ENCODE results near the gene DAP.

Gene DAP

DNA sequence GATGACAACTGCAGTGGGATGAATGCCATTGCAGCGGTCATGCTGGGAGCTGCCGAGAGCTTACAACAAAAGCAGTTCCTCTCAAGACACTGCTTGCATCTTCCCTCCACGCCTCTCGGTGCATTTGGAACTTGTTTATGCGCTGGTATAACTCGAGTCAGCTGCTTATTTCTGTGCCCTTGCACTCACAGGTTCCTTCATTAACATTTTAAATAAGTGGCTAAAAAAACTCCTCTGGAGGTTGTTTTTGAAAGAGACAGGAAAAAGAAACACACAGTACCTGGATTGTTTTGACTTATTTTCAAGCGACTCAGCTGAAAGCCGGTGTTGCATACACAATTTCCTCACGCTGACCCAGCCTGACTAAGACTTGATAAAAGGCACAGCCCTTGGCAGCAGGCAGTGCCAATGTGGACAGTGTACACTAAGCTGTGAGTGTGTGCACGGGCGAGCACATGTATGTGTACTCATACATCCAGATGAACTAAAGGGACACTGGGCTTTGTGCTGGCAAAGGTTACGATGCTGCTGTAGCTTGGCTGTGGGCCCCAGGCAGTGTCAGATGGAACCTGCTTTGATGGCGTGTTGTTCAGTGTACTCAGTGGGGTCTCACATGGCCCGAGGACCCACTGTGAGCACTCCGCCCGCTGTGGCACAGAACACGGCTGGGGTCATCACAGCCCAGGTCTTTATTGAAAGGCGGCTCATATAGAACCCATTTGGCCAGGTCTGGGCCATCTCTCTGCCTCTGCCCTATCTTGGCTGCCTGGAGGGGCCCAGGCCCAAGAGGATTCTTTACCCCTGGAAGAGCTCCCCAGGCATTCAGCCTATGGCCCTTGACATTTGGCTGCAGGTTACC lies 104.8 kb downstream of the DAP start:
- POLR2A ChIA-PET, result no interaction called here
- no peak for TF ChIP-seq CTCF (IDR thresholded peaks at IDR 0.05; ENCODE audit: control extremely low read depth, extremely low read depth, low read depth, missing control alignments)
- CTCF ChIA-PET, result interaction anchor here (1.0 to 2.0 kb wide), 4 partner anchors 16 to 29 kb away, joined by 3 to 5 read pairs (median 4); no protein-coding TSS in a partner anchor
- DNase-seq (ENCODE audit: extremely low spot score), result no peak

GRCh38 chr5:10655161-10655971 lies 105.7 kb downstream of the DAP start:
- CTCF ChIA-PET, result no interaction called here
- POLR2A ChIA-PET, result no interaction called here
- no peak for TF ChIP-seq CTCF (IDR thresholded peaks at IDR 0.05; ENCODE audit: control extremely low read depth, extremely low read depth, low read depth, missing control alignments)
- no peak for DNase-seq (ENCODE audit: extremely low spot score)

- ChIA-PET CTCF (no interaction called here), POLR2A (no interaction called here)
- no peak for TF ChIP-seq CTCF (IDR thresholded peaks at IDR 0.05; ENCODE audit: control extremely low read depth, extremely low read depth, low read depth, missing control alignments)
- DNase-seq (ENCODE audit: extremely low spot score), result no peak
Observed at GRCh38 chr5:10654566-10654965, 106.5 kb downstream of the DAP start.

- no peak for TF ChIP-seq CTCF (IDR thresholded peaks at IDR 0.05; ENCODE audit: control extremely low read depth, extremely low read depth, low read depth, missing control alignments)
- ChIA-PET POLR2A (no interaction called here), CTCF (no interaction called here)
- no peak for DNase-seq (ENCODE audit: extremely low spot score)
Observed at GRCh38 chr5:10653751-10654400, 107.2 kb downstream of the DAP start.

DNA sequence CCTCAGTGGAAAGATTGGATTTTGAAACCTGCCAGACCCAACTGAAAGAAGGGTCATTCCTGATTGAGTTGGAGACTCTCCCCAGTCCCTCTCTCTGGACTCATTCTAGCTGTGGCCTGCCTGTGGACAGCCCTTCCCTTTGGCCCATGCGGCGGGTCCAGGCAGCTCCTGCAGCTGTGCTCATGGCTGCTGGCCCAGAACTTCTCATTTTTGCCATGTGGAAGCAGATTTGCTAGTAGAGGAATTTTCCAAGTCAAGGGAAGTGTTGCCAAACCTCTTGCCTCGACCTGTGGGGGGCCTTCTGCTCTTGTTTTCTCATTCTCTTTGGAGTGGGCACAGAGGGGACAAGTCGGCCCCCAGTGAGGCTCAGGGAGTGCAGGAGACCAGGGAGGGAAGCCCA lies 108.0 kb downstream of the DAP start:
- ChIA-PET CTCF (interaction anchor here (1.2 to 2.0 kb wide), 3 partner anchors 17 to 26 kb away, joined by 3 to 7 read pairs (median 5); no protein-coding TSS in a partner anchor), POLR2A (no interaction called here)
- no peak for DNase-seq (ENCODE audit: extremely low spot score)
- TF ChIP-seq CTCF (IDR thresholded peaks at IDR 0.05; ENCODE audit: control extremely low read depth, extremely low read depth, low read depth, missing control alignments), result no peak

DNA sequence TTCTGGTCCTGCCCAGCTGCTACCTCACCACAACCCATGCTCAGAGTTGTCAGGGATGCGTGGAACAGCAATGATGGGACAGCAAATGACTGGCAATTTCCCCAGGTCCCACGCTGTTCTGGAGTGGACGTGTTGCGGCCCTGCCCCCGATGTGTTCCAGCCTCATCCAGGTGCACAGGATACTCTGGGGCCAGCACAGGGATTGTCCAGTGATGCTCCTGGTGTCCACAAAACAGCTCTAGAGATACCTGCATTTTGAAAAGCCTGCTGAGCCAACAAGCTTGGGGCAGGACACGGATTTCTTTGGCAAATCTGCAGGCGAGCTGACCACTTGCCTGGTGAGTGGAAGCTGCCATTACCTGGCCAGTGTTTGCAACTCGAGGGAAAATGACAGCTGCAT lies 108.4 kb downstream of the DAP start:
- TF ChIP-seq CTCF (IDR thresholded peaks at IDR 0.05; ENCODE audit: control extremely low read depth, extremely low read depth, low read depth, missing control alignments), result no peak
- no peak for DNase-seq (ENCODE audit: extremely low spot score)
- CTCF ChIA-PET, result interaction anchor here (1.2 to 2.0 kb wide), 3 partner anchors 17 to 26 kb away, joined by 3 to 7 read pairs (median 5); no protein-coding TSS in a partner anchor
- POLR2A ChIA-PET, result no interaction called here
